Vagina (tissue), 2 donors: ENCODE data around the gene WBP2. TPM values are rescaled to one million over a fixed set of nuclear protein-coding genes. Genes with fewer than 3 reads are reported as not detected.

ENCODE experiments used
- DNase-seq, 2 donors: peaks; one replicate each; pipeline ENCODE4 v3.0.0-alpha.2; 2017; ENCODE audit errors: extremely low spot score in 2 of 2
- H3K27ac ChIP-seq: fragments of 200-600 bp; sonication (generic); one replicate; pipeline ENCODE4 v1.5.1; 2019
- H3K27me3 ChIP-seq: fragments of 200-600 bp; sonication (generic); one replicate; pipeline ENCODE4 v1.5.1; 2019
- H3K36me3 ChIP-seq, 2 donors: fragments of 200-600 bp; sonication (generic); one replicate each; pipeline ENCODE4 v1.5.1; 2017 to 2019
- H3K4me1 ChIP-seq: fragments of 200-600 bp; sonication (generic); one replicate; pipeline ENCODE4 v1.5.1; 2019
- H3K4me3 ChIP-seq, 2 donors: fragments of 200-600 bp; sonication (generic); 1 replicate in 1 of 2; 2 replicates in 1 of 2; pipeline ENCODE4 v1.5.1; 2016 to 2019
- H3K9me3 ChIP-seq: fragments of 200-600 bp; sonication (generic); one replicate; pipeline ENCODE4 v1.5.1; 2019
- CTCF ChIP-seq, 3 experiments: fragments of 450-650 bp in 2 of 3; fragments of 200-600 bp in 1 of 3; sonication (generic) in 1 of 3; IDR thresholded peaks; one replicate each; pipeline ENCODE4 v1.5.1; 2017 to 2019; ENCODE audit warnings: antibody characterized with exemption in 3 of 3, mild to moderate bottlenecking in 2 of 3, moderate library complexity in 2 of 3
- POLR2A ChIP-seq, 2 donors: fragments of 450-650 bp; IDR thresholded peaks; one replicate each; pipeline ENCODE4 v1.6.1; 2017; ENCODE audit warnings: antibody characterized with exemption in 2 of 2, mild to moderate bottlenecking in 2 of 2, moderate library complexity in 2 of 2
- POLR2AphosphoS5 ChIP-seq, 2 donors: sonication (generic); formaldehyde crosslinking; IDR thresholded peaks; one replicate each; pipeline ENCODE4 v1.9.0; 2017; ENCODE audit warnings: antibody characterized with exemption in 2 of 2, mild to moderate bottlenecking in 2 of 2, low read depth in 1 of 2; ENCODE audit not compliant: insufficient read depth in 1 of 2
- intact Hi-C: fragments of 100-400 bp; cut with DNase I; formaldehyde crosslinking; loops from one replicate; pipeline ENCODE4 v1.15.1; 2023
- total RNA-seq: library from RNA; depleted of rRNA; stranded (reverse); fragments of >200 nt; gene quantifications from one replicate; pipeline ENCODE4 v1.2.3, GENCODE V29; 2016

The WBP2 gene
- total RNA-seq, 1 donor from 2014 or later, result 54.3 TPM

- no peaks in the 10 kb centered on the region for H3K36me3 ChIP-seq
- TF ChIP-seq POLR2AphosphoS5 (IDR thresholded peaks at IDR 0.05; ENCODE audit: insufficient read depth in 1 of 2, low read depth in 1 of 2), result no peak
- TF ChIP-seq POLR2A (IDR thresholded peaks at IDR 0.05), result no peak
- TF ChIP-seq CTCF (IDR thresholded peaks at IDR 0.05), result no peak
- DNase-seq, result no peak
- H3K27me3 ChIP-seq, result no peaks in the 10 kb centered on the region
- no peaks in the 10 kb centered on the region for H3K4me1 ChIP-seq
- no peak overlapping the region for H3K27ac ChIP-seq
- H3K4me3 ChIP-seq, result no peak overlapping the region
- intact Hi-C loops, result no loop called here
- H3K9me3 ChIP-seq, result no peaks in the 10 kb centered on the region
These were observed 16.7 kb downstream of the WBP2 start for GRCh38 chr17:75838410-75838809.

GRCh38 chr17:75837899-75838298 lies 17.2 kb downstream of the WBP2 start:
- Histone ChIP-seq H3K36me3 (no peaks in the 10 kb centered on the region), H3K4me3 (no peak overlapping the region), H3K27ac (no peak overlapping the region), H3K27me3 (no peaks in the 10 kb centered on the region), H3K4me1 (peaks cover under 1% of the 10 kb centered on the region), H3K9me3 (no peaks in the 10 kb centered on the region)
- DNase-seq, result no peak
- TF ChIP-seq POLR2AphosphoS5 (IDR thresholded peaks at IDR 0.05; ENCODE audit: insufficient read depth in 1 of 2, low read depth in 1 of 2), result no peak
- TF ChIP-seq POLR2A (IDR thresholded peaks at IDR 0.05), result no peak
- no peak for TF ChIP-seq CTCF (IDR thresholded peaks at IDR 0.05)
- intact Hi-C loops, result no loop called here

GRCh38 chr17:75836605-75837004 lies 18.5 kb downstream of the WBP2 start:
- Histone ChIP-seq H3K36me3 (no peaks in the 10 kb centered on the region), H3K27me3 (no peaks in the 10 kb centered on the region), H3K4me1 (peaks cover 7% of the 10 kb centered on the region), H3K9me3 (no peaks in the 10 kb centered on the region), H3K4me3 (no peak overlapping the region), H3K27ac (no peak overlapping the region)
- DNase-seq, result no peak
- intact Hi-C loops, result no loop called here
- no peak for TF ChIP-seq POLR2A (IDR thresholded peaks at IDR 0.05)
- no peak for TF ChIP-seq POLR2AphosphoS5 (IDR thresholded peaks at IDR 0.05; ENCODE audit: insufficient read depth in 1 of 2, low read depth in 1 of 2)
- no peak for TF ChIP-seq CTCF (IDR thresholded peaks at IDR 0.05)

GRCh38 chr17:75835654-75835987 lies 19.5 kb downstream of the WBP2 start:
- no peak for DNase-seq
- Histone ChIP-seq H3K27ac (no peak overlapping the region), H3K9me3 (no peaks in the 10 kb centered on the region), H3K36me3 (peaks cover 0 to 5% of the 10 kb centered on the region in 2 donors), H3K27me3 (no peaks in the 10 kb centered on the region), H3K4me1 (peaks cover 7% of the 10 kb centered on the region), H3K4me3 (no peak overlapping the region)
- intact Hi-C loops, result no loop called here
- TF ChIP-seq POLR2AphosphoS5 (IDR thresholded peaks at IDR 0.05; ENCODE audit: insufficient read depth in 1 of 2, low read depth in 1 of 2) (no peak), CTCF (IDR thresholded peaks at IDR 0.05) (no peak), POLR2A (IDR thresholded peaks at IDR 0.05) (no peak)

- H3K27ac ChIP-seq, result no peak overlapping the region
- intact Hi-C loops, result no loop called here
- peaks cover 0 to 5% of the 10 kb centered on the region in 2 donors for H3K36me3 ChIP-seq
These were observed 20.0 kb downstream of the WBP2 start for GRCh38 chr17:75834928-75835653.

More at GRCh38 chr17:75834928-75835653, 20.0 kb downstream of the WBP2 start:
- H3K4me1 ChIP-seq, result peaks cover 7% of the 10 kb centered on the region
- H3K9me3 ChIP-seq, result no peaks in the 10 kb centered on the region
- no peak overlapping the region for H3K4me3 ChIP-seq
- no peaks in the 10 kb centered on the region for H3K27me3 ChIP-seq
- TF ChIP-seq POLR2A (IDR thresholded peaks at IDR 0.05), result no peak
- TF ChIP-seq POLR2AphosphoS5 (IDR thresholded peaks at IDR 0.05; ENCODE audit: insufficient read depth in 1 of 2, low read depth in 1 of 2), result no peak
- no peak for TF ChIP-seq CTCF (IDR thresholded peaks at IDR 0.05)
- no peak for DNase-seq
